ENCODE data around the gene SRSF12.

SRSF12 gene

GRCh38 chr6:89051676-89052075 is 66.2 kb downstream of the SRSF12 start:
- Histone ChIP-seq H3K4me3 (ENCODE audit: low read depth, low read length) (no peak overlapping the region), H3K36me3 (ENCODE audit: insufficient read depth, low read length) (no peaks in the 10 kb centered on the region), H3K4me1 (ENCODE audit: control insufficient read depth, insufficient read depth, low read length, unreplicated experiment) (peaks cover 37% of the 10 kb centered on the region), H3K79me2 (ENCODE audit: control insufficient read depth, insufficient read depth, low read length, unreplicated experiment) (no peaks in the 10 kb centered on the region), H2AFZ (ENCODE audit: low read length, unreplicated experiment) (no peak overlapping the region), H3K27me3 (ENCODE audit: insufficient read depth, low read length) (no peaks in the 10 kb centered on the region), H3K27ac (ENCODE audit: low read depth, low read length) (no peak overlapping the region)

DNA sequence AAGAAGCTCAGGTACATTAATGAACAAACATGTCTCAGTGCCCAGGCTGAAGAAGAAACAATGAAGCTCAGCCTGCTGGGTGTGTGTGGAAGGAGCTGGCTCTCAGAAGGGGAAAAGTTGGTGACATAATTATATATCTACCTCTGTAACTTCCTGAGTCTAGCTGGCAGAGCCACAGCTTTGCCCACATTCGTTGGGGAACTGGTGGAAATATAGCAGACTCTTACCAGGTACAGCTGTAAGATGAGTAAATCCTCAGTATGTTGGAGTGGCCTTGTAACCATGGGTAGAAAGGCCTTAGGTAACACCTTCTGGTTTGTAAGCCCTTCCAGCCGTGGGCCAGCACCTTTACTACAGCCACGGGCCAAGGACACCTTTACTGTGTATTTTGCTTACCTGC is 67.2 kb downstream of the SRSF12 start:
- H3K27ac ChIP-seq (ENCODE audit: low read depth, low read length): peak overlapping the region; percentile 64
- peaks cover 37% of the 10 kb centered on the region for H3K4me1 ChIP-seq (ENCODE audit: control insufficient read depth, insufficient read depth, low read length, unreplicated experiment)
- H3K79me2 ChIP-seq (ENCODE audit: control insufficient read depth, insufficient read depth, low read length, unreplicated experiment): no peaks in the 10 kb centered on the region
- H3K4me3 ChIP-seq (ENCODE audit: low read depth, low read length): no peak overlapping the region
- H3K36me3 ChIP-seq (ENCODE audit: insufficient read depth, low read length): no peaks in the 10 kb centered on the region
- H2AFZ ChIP-seq (ENCODE audit: low read length, unreplicated experiment): no peak overlapping the region
- H3K27me3 ChIP-seq (ENCODE audit: insufficient read depth, low read length): no peaks in the 10 kb centered on the region

DNA sequence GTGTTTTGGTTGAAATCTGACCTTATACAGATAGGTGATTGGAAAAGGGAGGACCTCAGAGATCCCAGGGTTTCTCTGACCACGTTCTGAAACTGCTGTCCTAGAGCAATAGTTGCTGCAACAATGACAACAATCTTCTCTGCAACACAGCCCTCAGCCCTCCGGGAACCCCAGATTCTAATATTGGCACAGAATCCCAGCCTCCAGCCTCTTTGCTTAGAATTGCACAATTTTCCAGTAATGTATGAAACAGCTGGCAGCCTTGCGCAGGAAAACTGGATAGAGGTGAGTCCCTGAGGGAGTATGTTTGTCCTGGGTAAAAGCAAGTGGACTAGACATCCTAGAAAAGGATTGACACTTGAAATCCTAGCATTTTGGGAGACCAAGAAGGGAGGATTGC is 67.7 kb downstream of the SRSF12 start:
- H3K27ac ChIP-seq (ENCODE audit: low read depth, low read length): peak overlapping the region; percentile 64
- no peak overlapping the region for H3K4me3 ChIP-seq (ENCODE audit: low read depth, low read length)
- no peak overlapping the region for H2AFZ ChIP-seq (ENCODE audit: low read length, unreplicated experiment)
- H3K36me3 ChIP-seq (ENCODE audit: insufficient read depth, low read length): no peaks in the 10 kb centered on the region
- H3K27me3 ChIP-seq (ENCODE audit: insufficient read depth, low read length): no peaks in the 10 kb centered on the region
- H3K4me1 ChIP-seq (ENCODE audit: control insufficient read depth, insufficient read depth, low read length, unreplicated experiment): peaks cover 37% of the 10 kb centered on the region
- H3K79me2 ChIP-seq (ENCODE audit: control insufficient read depth, insufficient read depth, low read length, unreplicated experiment): no peaks in the 10 kb centered on the region

DNA sequence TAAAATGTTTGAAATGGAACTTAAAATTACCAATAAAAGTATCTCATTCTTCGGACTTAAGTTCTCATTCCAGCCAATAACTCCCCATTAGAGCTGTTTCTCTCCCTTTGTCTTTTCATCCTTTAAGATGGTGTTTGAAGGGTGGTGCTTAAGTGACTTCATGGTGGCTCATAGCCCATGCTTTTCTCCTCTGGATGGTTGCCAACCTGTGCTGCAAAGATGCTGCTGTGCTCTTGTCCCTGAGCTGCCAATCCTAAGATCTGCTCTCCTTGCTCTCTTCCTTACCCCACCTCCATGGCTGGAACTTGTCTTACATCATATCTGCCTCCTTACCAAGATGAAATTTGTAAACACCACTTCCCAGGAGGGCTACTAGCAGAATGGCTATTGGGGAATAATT is 68.9 kb downstream of the SRSF12 start:
- H3K27ac ChIP-seq (ENCODE audit: low read depth, low read length): peak overlapping the region; percentile 64
- no peak overlapping the region; the same call in 1 of the 2 replicates for H3K4me3 ChIP-seq (ENCODE audit: low read depth, low read length)
- H3K36me3 ChIP-seq (ENCODE audit: insufficient read depth, low read length): no peaks in the 10 kb centered on the region
- peak overlapping the region; percentile 51 for H2AFZ ChIP-seq (ENCODE audit: low read length, unreplicated experiment)
- peaks cover 37% of the 10 kb centered on the region for H3K4me1 ChIP-seq (ENCODE audit: control insufficient read depth, insufficient read depth, low read length, unreplicated experiment)
- no peaks in the 10 kb centered on the region for H3K79me2 ChIP-seq (ENCODE audit: control insufficient read depth, insufficient read depth, low read length, unreplicated experiment)
- H3K27me3 ChIP-seq (ENCODE audit: insufficient read depth, low read length): no peaks in the 10 kb centered on the region

- no peaks in the 10 kb centered on the region for H3K36me3 ChIP-seq (ENCODE audit: insufficient read depth, low read length)
- H3K4me3 ChIP-seq (ENCODE audit: low read depth, low read length): no peak overlapping the region; the same call in 1 of the 2 replicates
- H3K27ac ChIP-seq (ENCODE audit: low read depth, low read length): peak overlapping the region; percentile 64
- H3K4me1 ChIP-seq (ENCODE audit: control insufficient read depth, insufficient read depth, low read length, unreplicated experiment): peaks cover 37% of the 10 kb centered on the region
- H3K79me2 ChIP-seq (ENCODE audit: control insufficient read depth, insufficient read depth, low read length, unreplicated experiment): no peaks in the 10 kb centered on the region
- peak overlapping the region; percentile 51 for H2AFZ ChIP-seq (ENCODE audit: low read length, unreplicated experiment)
- no peaks in the 10 kb centered on the region for H3K27me3 ChIP-seq (ENCODE audit: insufficient read depth, low read length)
Measured at GRCh38 chr6:89048288-89048923, 69.5 kb downstream of the SRSF12 start.

DNA sequence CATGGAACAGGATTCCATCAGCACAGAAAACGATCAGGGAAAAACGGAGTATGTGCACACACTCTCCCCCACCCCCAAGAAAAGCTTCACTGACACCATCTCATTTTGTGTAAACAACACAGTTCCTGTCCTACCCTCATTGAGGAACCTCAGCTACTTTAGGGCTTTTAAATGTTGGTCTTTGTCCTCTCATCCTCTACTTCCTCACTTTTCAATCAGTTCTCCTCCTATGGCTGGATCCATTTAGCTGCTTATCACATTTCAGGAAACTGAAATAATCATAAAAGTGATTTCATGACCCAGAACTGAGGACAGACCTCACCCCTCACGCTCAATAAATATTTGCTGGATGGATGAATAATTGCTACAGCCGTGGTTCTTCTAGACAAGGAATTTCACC is 70.4 kb downstream of the SRSF12 start:
- Histone ChIP-seq H3K4me1 (ENCODE audit: control insufficient read depth, insufficient read depth, low read length, unreplicated experiment) (peaks cover 37% of the 10 kb centered on the region), H3K27me3 (ENCODE audit: insufficient read depth, low read length) (no peaks in the 10 kb centered on the region), H3K27ac (ENCODE audit: low read depth, low read length) (no peak overlapping the region), H3K4me3 (ENCODE audit: low read depth, low read length) (no peak overlapping the region), H2AFZ (ENCODE audit: low read length, unreplicated experiment) (no peak overlapping the region), H3K36me3 (ENCODE audit: insufficient read depth, low read length) (no peaks in the 10 kb centered on the region), H3K79me2 (ENCODE audit: control insufficient read depth, insufficient read depth, low read length, unreplicated experiment) (no peaks in the 10 kb centered on the region)
